ENCODE results near the gene BANF2.

GRCh38 chr20:17663040-17663399, 36.7 kb upstream of the BANF2 start:
- TF ChIP-seq CTCF (conservative IDR thresholded peaks at IDR 0.05; ENCODE audit: low read depth, low read length) = no peak
- no peak for TF ChIP-seq EZH2 (IDR thresholded peaks at IDR 0.05; ENCODE audit: low read length, unreplicated experiment)
- no peak for TF ChIP-seq EZH2phosphoT487 (IDR thresholded peaks at IDR 0.05; ENCODE audit: borderline replicate concordance, low read length)

Data from PC-3 (cell line).